ENCODE data around the gene KRTAP5-1.
A peak's percentile ranks its signal among the peaks of the same experiment; 100 is the strongest.

Gene KRTAP5-1

GRCh38 chr11:1571760-1572196 is 13.3 kb downstream of the KRTAP5-1 start:
- DNase-seq, result no peak

GRCh38 chr11:1570896-1571759 is 14.0 kb downstream of the KRTAP5-1 start:
- DNase-seq, result no peak

DNA sequence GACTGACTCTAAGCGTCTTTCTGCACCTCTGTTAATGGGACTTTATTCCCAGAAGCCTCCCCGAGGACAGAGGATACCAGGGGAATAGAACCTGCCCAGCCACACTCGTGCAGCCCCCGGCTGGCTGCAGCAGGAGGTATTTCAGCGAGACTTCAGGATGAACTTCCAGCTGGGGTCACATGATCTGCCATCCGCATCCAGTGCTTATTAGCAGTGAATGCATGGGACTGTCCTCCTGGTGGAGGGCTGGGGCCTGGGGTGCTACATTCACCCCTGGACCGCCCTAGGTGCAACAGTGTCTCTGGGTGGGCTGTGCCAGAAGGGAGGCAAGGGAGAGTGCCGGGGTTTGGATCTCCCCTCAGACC is 14.6 kb downstream of the KRTAP5-1 start:
- no peak for DNase-seq

- no peak for DNase-seq
Observed at GRCh38 chr11:1570001-1570453, 15.1 kb downstream of the KRTAP5-1 start.

DNA sequence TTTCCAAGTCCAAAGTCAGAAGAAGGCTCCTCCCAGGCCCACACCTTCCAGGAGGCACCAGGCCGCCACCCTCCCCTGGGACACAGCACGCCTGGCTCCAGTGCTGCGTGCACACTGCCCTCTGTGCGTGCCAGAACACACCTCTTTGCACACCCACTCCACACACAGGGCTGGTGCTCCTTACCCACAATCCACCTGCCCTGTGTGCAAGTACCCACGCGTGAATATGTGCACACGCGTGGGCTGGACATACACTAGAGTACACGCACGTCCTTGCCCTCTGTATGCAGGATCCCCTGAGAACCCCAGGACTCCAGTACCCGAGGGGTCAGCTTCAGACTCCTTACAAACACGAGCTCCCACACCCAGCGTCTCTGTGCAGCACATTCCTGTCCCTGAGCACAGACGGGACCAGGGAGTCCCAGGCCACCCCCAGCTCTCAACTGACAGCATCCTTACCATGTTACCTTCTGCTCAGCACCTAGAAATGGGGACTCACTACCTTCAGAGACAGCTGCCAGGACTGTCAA is 15.8 kb downstream of the KRTAP5-1 start:
- no peak for DNase-seq

GRCh38 chr11:1568441-1568911 is 16.6 kb downstream of the KRTAP5-1 start:
- no peak for DNase-seq

DNA sequence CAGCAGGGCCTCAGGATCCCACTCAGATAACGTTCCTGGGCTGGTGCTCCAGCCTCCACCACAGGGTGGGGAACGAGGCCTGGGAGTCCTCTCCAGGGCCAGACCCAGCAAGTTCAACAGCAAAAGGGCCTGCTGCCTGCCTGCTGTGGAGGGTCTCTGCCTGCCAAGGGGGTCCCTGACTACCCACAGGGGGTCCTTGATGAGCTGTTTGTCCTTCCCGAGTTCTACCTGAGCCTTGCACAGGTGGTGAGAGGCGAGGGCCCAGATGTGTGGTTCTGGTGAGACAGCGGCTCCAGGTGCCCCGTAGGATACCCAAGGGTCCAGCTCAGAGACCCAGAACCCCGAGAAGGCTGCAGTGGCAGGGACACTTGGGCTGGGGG is 17.4 kb downstream of the KRTAP5-1 start:
- no peak for DNase-seq

- DNase-seq, result peak in 1 of 4 experiments; percentile 0
Observed at GRCh38 chr11:1567052-1567720, 17.9 kb downstream of the KRTAP5-1 start.

DNA sequence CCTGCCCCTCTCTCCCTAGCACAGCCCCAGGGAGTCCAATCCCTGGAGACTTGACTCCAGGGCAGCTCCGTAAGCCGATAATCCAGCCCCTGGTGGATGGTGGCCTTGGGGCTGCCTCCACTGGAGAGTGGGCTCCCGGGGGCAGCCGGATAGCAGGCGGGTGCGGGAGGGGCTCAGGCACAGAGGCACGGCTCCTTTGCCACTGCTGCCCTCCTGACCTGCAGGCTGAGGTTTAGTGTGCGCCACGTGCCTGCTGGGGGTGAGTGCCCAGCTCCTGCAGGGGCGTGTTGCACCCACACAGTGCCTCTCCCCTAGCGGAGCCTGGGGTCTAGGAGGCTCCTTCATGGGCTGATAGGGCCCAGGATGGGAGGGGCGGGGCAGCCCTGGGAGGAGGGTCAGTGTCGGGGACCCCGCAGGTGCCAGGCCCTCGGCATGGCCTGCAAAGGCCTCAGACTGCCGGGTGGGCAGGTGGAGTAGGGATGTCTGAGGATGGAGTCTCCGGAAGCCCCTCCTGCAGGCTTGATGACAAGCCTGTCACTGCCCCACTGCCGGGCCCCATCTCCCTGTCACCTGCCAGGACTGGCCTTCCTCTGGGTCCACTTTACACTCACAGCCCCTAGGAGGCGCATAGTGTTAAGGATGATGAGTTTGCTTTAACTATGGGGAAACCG is 18.6 kb downstream of the KRTAP5-1 start:
- DNase-seq, result peak in 1 of 4 experiments; percentile 2

DNA sequence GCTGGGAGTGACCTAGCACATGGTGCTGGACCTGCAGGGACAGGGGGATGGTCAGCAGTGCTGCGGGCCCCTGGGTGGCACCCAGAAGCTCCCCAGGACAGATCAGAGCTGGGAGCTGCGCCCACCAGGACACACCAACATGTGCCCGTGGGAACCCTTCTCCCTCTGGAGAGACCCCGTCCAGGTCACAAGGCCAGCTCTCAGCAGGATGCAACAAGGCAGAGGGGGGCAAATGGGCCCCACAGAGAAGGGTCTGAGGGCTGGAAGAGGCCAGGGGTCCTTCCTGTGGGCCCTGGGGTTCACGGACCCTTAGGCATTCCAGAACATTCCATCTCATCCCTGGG is 19.2 kb downstream of the KRTAP5-1 start:
- peak in 1 of 4 experiments; percentile 1 for DNase-seq

DNA sequence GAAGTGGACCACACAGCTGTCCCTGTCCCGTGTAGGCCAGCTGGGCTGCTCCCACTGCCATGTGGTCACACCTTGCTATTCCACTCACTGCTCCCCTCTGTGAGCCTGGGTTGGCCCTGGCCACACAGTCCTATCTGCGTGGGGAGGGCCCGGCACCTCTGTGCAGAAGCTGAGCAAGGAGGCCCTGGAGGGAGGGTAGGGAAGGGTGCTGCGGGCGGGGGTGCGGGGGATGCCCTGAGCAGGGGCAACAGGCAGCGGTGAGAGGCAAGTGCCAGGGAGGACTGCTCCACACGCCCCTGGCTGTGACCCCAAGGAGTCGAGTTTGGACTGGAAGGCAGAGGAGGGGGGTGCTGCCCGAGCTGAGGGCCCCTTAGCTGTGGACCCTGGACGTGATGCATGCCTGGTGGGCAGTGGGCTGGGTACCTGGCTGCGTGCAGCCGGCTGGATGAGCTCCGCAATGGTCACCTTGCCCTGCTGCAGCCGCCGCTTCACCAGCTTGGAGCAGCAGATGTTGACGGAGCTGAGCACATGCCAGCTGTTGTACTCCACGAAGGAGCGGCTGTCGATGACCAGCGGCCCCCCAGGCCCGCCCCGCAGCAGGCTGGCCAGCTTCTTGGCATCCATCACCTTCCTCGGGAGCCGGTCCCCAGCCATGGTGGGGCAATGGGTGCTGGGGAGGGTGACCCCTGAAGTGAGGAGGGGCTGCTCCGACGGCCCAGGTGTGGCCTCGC is 19.7 kb downstream of the KRTAP5-1 start:
- peak in 1 of 4 experiments; percentile 1 for DNase-seq

DNA sequence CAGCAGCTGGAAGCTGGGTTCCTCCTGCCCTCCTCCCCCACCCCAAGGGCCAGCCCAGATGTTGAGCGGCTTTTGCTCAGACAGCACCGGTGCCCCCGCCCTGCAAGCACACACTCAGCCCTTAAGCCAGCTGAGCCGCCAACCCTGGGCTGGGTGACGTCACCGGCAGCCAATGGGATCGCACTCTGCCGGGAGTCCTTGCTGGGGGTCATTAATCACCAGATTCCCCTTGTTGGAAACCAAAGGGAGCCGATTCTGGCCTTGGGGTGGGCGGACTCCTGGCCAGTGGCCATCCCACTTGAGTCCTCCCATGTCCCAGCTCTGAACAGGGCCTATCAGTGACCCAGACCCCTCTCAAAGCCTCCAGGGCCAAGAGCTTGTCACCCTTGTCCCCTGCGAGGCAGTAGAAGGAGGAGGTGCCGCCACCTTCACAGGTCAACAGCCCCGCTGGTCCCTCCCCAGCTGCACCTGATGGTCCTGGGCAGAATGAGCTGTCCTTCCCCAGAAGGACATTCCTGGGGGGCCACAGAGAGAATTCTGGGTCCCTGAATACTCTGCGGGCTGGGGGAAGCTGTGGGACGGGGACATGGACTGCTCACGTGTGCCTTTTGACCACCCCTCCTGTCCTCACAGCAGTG is 20.4 kb downstream of the KRTAP5-1 start:
- peak in 2 of 4 experiments; percentile 15 to 34 for DNase-seq

GRCh38 chr11:1563697-1564534 is 21.2 kb downstream of the KRTAP5-1 start:
- no peak for DNase-seq

- no peak for DNase-seq
Observed at GRCh38 chr11:1563149-1563638, 21.9 kb downstream of the KRTAP5-1 start.

DNA sequence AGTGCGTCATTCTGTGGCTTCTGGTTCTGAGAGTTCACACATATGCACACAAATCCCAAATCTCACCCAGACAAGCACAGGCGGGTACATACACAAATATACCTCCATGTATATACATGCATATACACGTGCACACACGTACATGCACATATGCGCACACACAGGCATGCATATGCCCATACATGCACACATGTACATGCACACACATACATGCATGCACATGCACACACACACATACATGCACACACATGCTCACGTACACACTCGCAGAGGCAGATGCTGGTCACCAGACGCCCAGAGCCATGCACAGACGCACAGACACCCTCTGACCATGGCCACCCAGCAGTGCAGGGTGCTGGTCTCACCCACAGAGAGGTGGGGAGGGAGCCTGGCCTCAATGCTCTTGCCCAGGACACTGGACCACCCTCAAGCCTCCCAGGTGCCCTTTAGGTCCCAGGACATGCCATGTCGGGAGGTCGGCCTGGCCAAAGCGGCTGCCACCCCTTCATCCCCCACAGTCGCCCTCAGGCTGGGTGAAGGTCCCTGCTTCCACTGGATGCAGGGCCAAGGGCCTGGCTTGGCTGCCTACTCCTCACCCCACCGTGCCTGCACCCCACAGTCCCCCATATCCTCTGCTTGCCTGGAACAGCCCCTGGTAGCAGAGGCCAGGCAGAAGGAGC is 22.5 kb downstream of the KRTAP5-1 start:
- no peak for DNase-seq

- DNase-seq, result no peak
Observed at GRCh38 chr11:1561955-1562354, 23.1 kb downstream of the KRTAP5-1 start.

DNA sequence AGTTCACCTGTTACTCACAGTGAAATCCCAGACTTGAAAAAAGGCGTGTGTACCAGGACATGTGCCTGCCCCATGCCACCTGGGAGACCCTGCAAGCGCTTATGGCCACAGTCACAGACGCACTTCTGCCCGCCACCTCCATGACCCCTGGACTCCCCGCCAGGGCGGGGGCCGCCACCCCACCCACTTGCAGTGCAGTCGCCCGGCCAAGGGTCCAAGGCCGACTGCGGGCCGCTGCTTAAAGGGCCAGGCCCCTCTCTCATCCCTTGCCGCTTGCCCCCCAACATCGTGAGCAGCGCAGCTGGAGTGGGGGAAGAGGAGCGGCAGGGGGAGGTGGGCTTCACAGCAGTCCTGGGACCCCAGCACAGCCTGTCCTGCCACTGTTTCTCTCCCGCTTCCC is 23.8 kb downstream of the KRTAP5-1 start:
- no peak for DNase-seq

GRCh38 chr11:1560649-1561251 is 24.3 kb downstream of the KRTAP5-1 start:
- no peak for DNase-seq

DNA sequence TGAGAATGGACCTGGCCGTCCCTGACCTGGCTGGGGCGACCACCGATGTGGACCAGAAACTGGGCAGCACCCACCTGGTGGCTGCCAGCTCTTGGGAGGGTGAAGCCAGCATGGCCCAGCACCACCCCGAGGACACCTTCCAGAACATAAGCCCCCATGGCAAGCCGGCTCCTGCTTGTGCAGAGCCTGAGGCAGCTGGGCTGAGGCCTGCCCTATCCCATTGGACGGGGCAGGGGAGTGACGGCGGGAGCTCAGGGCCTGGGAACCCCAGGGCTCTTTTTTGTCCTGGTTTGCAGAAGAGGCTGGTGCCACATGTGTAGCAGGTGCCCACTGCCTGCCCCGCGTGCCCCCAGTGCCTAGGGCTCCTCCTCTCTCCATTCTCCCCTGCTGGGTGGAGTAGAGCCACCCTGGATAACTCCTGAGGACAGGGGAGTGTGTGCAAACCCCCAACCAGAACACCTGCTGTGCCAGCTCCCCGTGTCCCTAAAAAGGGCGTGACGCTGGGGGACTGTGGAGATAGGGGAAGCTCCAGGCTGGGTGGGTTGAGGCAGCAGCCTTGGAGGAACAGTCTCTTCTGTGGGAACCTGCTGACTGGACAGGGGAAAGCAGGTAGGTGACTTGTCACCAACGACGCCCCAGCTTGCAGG is 25.0 kb downstream of the KRTAP5-1 start:
- no peak for DNase-seq

Data from suppressor macrophage (primary cell).